ENCODE results near the gene STK17A.
"Not testable (repeated sequence)": the region's sequence is repeated elsewhere in the genome, so short reads cannot be mapped to it uniquely, and the experiment has no call there.

DNA sequence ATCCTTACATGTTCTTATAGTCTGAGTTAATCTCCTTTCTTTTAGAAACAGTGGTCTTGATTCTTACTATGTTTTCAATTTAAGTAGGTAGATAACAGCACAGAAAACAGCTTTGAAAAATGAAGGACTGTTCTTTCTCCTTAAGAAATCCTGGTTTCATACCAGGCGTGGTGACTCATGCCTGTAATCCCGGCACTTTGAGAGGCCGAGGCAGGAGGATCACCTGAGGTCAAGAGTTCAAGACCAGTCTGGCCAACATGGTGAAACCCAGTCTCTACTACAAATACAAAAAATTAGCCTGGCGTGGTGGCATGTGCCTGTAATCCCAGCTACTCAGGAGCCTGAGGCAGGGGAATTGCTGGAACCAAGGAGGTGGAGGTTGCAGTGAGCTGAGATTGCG is 13.5 kb downstream of the STK17A start:
- not testable (repeated sequence) for TF ChIP-seq EZH2 (IDR thresholded peaks at IDR 0.05)
- TF ChIP-seq, protein P1, sequence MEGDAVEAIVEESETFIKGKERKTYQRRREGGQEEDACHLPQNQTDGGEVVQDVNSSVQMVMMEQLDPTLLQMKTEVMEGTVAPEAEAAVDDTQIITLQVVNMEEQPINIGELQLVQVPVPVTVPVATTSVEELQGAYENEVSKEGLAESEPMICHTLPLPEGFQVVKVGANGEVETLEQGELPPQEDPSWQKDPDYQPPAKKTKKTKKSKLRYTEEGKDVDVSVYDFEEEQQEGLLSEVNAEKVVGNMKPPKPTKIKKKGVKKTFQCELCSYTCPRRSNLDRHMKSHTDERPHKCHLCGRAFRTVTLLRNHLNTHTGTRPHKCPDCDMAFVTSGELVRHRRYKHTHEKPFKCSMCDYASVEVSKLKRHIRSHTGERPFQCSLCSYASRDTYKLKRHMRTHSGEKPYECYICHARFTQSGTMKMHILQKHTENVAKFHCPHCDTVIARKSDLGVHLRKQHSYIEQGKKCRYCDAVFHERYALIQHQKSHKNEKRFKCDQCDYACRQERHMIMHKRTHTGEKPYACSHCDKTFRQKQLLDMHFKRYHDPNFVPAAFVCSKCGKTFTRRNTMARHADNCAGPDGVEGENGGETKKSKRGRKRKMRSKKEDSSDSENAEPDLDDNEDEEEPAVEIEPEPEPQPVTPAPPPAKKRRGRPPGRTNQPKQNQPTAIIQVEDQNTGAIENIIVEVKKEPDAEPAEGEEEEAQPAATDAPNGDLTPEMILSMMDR (IDR thresholded peaks at IDR 0.05) = not testable (repeated sequence)
